Dendritic cell treated with granulocyte-macrophage colony-stimulating factor and Interleukin-4, amounts not matched to agents 40 ng/mL and 50 ng/mL, for 4 days (primary cell): ENCODE results near the gene OSBPL10.

Experiments used
- H3K27ac Mint-ChIP-seq: one replicate; pipeline ENCODE4 v1.8.0; 2022; ENCODE audit warnings: mild to moderate bottlenecking, mixed read lengths
- H3K27me3 Mint-ChIP-seq: one replicate; pipeline ENCODE4 v1.8.0; 2022; ENCODE audit warnings: mild to moderate bottlenecking, mixed read lengths
- H3K36me3 Mint-ChIP-seq: one replicate; pipeline ENCODE4 v1.8.0; 2022; ENCODE audit warnings: low read depth, mixed read lengths
- H3K4me1 Mint-ChIP-seq: one replicate; pipeline ENCODE4 v1.8.0; 2022; ENCODE audit warnings: low read depth, mixed read lengths
- H3K4me3 Mint-ChIP-seq: one replicate; pipeline ENCODE4 v1.8.0; 2022; ENCODE audit warnings: mild to moderate bottlenecking, moderate library complexity, mixed read lengths
- H3K9me3 Mint-ChIP-seq: one replicate; pipeline ENCODE4 v1.8.0; 2022; ENCODE audit warnings: mixed read lengths
- intact Hi-C: fragments of 100-400 bp; cut with micrococcal nuclease; formaldehyde crosslinking; loops from one replicate; pipeline ENCODE4 v1.15.0; 2022

OSBPL10 gene

DNA sequence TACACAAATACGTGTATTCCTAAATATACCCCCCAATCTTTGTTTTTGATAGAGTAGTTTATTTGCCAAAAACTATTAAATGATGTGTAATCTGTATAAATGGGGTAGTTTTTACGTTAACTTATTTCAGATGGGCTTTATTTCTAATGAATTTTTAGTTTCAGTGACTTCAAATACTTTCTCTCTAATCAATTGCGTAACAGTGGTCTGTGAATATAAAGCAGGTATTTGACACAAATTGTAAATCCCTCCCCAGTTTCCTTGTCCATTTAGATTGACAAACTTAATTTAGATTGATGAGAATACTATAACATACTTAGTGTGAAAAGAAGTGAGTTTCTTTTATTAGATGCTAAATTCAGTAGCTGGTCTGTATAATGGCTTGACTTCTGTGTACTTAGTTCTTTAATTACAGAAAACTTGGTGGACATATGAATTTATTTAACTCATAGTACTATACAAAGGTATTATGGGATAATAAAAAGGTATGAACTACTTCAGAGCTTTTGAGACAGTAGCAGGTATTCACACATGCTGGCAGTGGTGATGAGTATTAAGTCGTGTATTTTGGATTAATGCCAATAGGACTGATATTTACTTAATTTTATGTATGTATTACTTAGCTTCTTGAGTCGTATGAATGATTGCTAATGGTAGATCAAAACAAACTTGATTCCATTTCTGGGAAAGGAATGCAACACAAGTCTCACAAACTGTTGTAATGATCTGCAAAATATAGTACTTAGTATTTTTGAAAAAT lies 366.7 kb downstream of the OSBPL10 start:
- H3K4me1 Mint-ChIP-seq = peaks cover 21% of the 10 kb centered on the region
- H3K27ac Mint-ChIP-seq = no peak overlapping the region
- intact Hi-C loops = loop anchor here (10.0 kb wide), 1 partner anchor 530 kb away; no protein-coding TSS in a partner anchor
- H3K27me3 Mint-ChIP-seq = no peaks in the 10 kb centered on the region
- peaks cover 22% of the 10 kb centered on the region for H3K36me3 Mint-ChIP-seq
- no peaks in the 10 kb centered on the region for H3K9me3 Mint-ChIP-seq
- no peak overlapping the region for H3K4me3 Mint-ChIP-seq

DNA sequence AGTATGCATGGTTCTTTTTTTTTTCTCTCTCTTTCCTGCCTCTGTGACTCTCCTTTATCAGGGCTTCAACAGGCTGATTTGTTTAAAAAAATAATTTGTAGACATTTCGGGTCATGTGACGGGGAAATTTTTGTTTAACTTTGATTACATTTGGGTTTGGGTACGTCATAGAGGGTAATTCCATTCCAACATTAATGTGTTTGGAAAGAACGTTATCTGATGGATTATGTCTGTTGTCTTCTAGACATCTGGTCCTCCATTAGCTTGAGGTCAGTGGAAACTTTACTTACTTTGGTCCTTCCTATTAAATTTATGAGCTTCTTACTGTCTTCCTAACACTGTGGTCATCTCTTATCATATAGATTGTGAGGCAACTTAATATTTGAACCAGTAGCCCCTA lies 367.4 kb downstream of the OSBPL10 start:
- intact Hi-C loops = loop anchor here (10.0 kb wide), 1 partner anchor 531 kb away; no protein-coding TSS in a partner anchor
- H3K4me1 Mint-ChIP-seq = peaks cover 25% of the 10 kb centered on the region
- peaks cover 18% of the 10 kb centered on the region for H3K36me3 Mint-ChIP-seq
- H3K9me3 Mint-ChIP-seq = no peaks in the 10 kb centered on the region
- H3K27ac Mint-ChIP-seq = no peak overlapping the region
- no peaks in the 10 kb centered on the region for H3K27me3 Mint-ChIP-seq
- no peak overlapping the region for H3K4me3 Mint-ChIP-seq

DNA sequence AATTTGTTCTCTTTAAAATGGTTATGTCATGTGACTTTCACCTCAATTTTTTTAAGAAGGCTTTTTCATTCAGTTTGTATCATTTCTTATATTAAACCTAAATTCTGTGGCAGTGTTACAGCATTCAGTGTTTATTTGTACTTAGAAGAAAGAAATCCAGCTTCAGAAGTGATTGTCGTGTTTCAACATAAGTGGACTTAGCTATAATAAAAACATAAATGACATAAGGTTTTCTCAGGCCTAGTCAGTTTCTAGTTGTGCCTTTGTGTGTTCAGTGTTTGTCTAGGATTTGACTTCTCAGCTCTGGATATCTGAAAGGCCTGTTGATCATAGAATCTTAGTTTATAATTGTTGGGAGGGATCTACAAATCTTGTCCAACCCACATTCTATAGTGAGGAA lies 367.9 kb downstream of the OSBPL10 start:
- Mint-ChIP-seq H3K4me1 (peaks cover 26% of the 10 kb centered on the region), H3K36me3 (peaks cover 18% of the 10 kb centered on the region), H3K27me3 (no peaks in the 10 kb centered on the region), H3K9me3 (no peaks in the 10 kb centered on the region), H3K27ac (no peak overlapping the region), H3K4me3 (no peak overlapping the region)
- intact Hi-C loops = loop anchor here (10.0 kb wide), 1 partner anchor 532 kb away; no protein-coding TSS in a partner anchor
